IPS-18c (cell line): Measurements from ENCODE around the gene FANCB.

Source experiments
- H3K4me3 ChIP-seq: 2 replicates; pipeline ENCODE4 v1.7.0; 2013; ENCODE audit warnings: low read depth, mild to moderate bottlenecking, low read length, moderate library complexity; ENCODE audit not compliant: insufficient read depth
- H3K9me3 ChIP-seq: one replicate; pipeline ENCODE4 v1.6.1; 2013; ENCODE audit warnings: mild to moderate bottlenecking, low read length, moderate library complexity; ENCODE audit not compliant: control insufficient read depth, insufficient read depth

Gene FANCB

DNA sequence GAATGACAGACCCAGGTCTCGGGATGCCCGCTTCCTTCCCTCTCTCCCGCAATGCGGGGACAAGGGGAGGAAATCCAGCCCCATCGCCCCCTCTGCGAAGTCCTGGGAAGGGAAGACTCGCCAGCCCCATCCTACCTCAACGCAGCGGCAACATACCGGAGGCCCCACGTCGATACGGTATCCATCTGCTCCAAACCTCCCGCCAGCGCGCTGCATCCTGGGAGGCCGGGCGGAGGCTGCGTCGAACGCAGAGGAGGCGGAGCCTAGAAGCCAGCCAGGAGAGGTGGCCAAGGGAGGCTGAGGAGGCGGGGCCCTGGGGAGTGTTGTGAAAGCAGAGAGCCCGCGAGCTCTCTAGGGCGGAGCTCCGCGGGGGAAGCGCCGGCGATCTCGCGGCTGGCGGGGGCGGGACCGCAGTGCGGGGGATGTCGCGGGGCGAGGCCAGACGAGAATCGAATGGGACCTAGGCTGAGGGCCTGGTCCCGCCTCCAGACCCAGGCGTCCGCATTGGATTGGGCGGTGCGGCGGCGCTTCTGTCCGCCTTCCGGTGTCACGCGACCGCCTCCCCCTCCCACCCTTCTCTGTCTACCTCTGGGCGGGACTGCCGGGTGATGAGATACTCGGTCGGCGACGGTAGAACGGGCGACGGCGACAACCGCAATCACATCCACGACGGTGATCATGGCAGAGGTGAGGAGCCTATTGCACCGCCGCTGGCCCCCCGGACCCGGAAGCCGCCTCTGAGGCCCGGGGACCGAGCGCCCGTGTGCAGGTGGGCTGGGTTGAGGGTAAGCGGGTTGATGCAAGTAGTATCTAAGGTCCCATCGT is at the start of gene FANCB, which contains the start of gene MOSPD2:
Gene FANCB (minus strand): TSS at position 219 of the 825 bp plus-strand sequence. CDS start 7,559 bp downstream, outside the sequence.
Gene MOSPD2 (plus strand): TSS at position 571 of the 825 bp plus-strand sequence. CDS start 108 bp downstream, at position 679.
- Histone ChIP-seq H3K4me3 (peak within 1 kb of the TSS; percentile 63), H3K9me3 (no peaks in the 10 kb centered on the region)

DNA sequence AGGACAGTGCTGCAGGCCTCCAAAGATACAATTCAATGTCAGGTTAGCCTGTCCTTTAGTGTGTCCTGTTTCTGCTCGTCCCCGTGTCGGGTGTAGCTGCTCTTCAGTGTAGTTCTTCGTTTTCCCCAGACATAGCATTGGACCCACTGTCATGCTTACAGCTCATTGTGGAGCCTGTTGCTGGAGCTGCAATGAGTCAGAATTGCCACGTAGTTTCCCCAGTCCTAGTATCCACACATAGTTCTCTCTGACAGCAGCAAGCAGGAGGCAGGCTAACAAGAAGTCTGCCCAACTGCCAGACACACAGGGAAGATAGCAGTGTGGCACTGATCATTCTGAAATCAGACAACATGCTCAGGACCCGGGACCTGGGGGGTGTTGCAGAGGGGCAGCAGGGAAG is 49.6 kb upstream of the FANCB start:
- H3K4me3 ChIP-seq: no peak overlapping the region
- H3K9me3 ChIP-seq: no peaks in the 10 kb centered on the region

DNA sequence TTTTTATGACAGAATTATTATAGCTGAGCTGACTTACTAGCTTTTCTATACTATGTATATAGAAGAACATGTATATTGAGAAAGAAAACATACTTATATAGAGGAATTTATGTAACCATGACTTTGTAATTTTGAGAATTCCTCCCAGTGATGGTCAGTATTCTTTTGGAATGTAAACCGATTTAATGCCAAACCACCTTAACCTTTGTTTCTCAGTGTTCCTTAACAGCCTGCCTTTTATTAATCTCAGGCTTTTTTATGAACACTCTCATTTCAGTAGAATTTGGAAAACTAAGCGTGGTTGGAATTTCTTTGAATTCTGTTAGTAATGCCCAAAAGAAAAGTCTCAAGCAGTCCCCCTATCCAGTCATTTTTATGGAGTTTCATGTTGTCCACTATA is 47.3 kb upstream of the FANCB start:
- peaks cover 3% of the 10 kb centered on the region for H3K9me3 ChIP-seq

DNA sequence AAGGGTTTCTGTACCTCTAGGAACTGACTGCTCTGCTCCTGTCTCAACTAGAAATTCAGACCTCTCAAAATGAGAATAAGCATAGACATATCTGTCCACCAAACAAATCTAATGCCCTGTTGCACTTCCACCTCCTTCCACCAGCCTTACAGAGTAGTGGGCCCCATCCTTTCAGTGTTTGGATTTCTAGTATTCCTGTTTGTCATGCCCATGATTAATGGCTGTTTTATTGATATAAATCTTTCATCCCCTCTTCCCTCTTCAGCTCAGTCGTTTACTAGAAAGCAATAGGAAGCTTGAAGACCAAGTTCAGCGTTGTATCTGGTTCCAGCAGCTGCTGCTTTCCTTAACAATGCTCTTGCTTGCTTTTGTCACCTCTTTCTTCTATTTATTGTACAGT is 46.5 kb upstream of the FANCB start:
- Histone ChIP-seq H3K9me3 (peaks cover 3% of the 10 kb centered on the region), H3K4me3 (no peak overlapping the region)

More for the DNA sequence above, 47.3 kb upstream of the FANCB start:
- H3K4me3 ChIP-seq: no peak overlapping the region

DNA sequence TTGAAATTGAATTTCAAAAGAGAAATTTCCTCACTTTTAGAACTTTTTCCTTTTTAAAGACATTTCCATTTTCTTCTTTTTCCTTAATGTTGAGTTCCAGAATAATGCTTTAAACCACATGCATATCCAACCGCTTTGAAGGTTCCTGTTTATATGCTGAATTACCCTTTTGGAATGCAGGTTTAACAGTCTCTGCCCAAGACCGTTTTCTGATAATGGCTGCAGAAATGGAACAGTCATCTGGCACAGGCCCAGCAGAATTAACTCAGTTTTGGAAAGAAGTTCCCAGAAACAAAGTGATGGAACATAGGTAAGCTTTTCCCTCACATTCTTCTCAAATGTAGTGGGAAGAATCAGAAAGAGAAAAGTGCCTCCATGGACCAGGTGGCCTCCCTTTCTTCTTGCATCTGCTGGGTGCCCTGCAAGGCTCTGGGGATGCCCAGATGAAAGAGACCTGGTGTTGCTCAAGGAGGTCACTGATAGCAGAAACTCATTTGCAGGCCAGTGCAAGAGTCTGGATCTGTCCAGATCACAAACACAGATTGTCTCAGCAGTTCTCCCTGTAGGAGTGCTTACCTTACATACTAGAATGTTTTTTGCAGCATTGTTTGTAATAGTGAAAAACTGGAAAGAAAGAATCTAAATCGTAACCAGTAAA is 43.3 kb upstream of the FANCB start:
- Histone ChIP-seq H3K4me3 (no peak overlapping the region), H3K9me3 (peaks cover 3% of the 10 kb centered on the region)

DNA sequence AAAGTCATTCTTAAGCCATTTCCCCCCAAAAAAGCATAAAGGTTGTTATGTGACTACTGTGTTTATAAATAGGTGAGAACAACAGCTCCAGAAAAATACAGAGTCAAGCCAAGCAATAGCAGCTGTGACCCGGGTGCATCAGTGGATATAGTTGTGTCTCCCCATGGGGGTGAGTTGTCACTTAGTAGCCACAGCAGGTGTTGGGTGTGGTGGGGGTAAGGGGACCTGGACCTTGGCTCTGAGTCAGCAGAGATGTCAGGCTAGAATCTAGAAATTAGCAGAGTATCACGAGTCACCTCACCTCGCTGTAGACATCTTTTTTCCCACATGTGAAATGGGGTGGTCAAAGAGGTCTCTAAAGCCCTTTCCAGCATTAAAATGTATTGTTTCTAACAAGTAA is 42.7 kb upstream of the FANCB start:
- Histone ChIP-seq H3K4me3 (no peak overlapping the region), H3K9me3 (peaks cover 3% of the 10 kb centered on the region)

DNA sequence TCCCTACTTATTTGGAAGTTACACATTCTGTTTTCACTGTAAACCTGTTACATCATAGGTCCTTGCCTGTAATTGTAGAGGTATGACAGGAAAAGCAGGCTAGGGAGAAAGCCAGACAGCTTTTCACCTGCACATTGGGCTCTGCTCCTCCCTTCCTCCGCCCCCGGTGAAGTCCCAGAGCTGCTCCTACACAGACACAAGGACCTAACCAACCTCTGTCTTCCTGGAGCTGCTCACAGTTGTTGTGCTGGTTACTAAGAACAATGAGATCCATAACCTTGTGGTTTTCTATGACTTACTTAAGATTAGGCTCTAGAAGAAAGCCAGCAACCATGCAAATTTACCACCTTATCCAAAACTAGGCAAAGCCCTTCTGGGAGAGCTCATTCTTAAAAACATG is 40.4 kb upstream of the FANCB start:
- H3K4me3 ChIP-seq: no peak overlapping the region

DNA sequence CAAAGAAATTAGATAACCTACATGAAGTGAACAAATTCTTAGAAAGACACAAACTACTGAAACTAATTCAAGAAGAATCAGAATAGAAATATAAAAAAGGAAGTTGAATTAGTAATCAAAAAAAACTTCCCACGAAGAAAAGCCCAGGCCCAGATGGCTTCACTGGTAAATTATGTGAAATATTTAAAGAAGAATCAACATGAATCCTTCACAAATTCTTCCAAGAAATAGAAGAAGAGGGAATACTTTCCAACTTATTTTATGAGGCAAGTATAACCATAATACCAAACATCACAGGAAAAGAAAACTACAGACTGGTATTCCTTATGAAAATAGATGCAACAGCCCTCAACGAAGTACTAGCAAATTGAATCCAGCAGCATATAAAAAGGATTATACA is 31.0 kb upstream of the FANCB start:
- Histone ChIP-seq H3K4me3 (no peak overlapping the region), H3K9me3 (peaks cover 3% of the 10 kb centered on the region)

More for the DNA sequence above, 40.4 kb upstream of the FANCB start:
- H3K9me3 ChIP-seq: peaks cover 3% of the 10 kb centered on the region

DNA sequence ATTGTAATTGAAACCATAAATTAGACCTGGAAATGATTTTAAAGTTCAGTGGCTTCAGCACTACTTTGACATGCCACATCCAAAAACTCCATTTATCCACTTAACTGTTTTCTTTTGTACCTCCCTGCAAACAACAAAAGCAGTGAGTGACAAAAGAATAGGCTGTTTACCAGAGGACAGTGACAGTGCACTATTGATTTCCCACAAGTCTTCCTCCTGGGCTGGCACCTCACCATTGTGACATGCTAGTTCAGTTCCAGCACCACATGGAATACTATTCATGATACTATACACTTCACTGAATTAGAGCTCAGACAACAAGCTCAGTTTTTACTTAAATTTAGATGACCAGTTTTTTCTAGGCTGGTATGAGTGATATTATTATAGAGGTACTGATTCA is 29.7 kb upstream of the FANCB start:
- Histone ChIP-seq H3K4me3 (no peak overlapping the region), H3K9me3 (peaks cover 3% of the 10 kb centered on the region)

DNA sequence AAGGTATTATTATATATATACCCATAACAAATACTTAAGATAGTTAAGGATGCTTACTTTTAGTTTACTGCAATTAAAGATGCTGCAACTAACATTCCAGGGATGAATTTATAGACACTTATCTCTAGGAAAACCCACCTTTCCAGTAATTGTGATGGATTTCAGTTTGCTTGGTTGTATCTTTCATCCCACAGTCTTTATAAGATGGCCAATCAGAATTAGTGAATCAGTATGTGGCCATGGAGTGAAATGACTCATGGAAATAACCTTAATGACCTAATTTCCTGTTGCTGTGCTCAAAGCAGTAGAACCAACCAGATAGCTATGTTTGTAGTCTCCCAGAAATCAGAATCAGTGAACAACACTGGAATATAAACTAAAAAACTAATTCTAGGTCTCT is 26.7 kb upstream of the FANCB start:
- Histone ChIP-seq H3K4me3 (no peak overlapping the region), H3K9me3 (peaks cover 3% of the 10 kb centered on the region)

DNA sequence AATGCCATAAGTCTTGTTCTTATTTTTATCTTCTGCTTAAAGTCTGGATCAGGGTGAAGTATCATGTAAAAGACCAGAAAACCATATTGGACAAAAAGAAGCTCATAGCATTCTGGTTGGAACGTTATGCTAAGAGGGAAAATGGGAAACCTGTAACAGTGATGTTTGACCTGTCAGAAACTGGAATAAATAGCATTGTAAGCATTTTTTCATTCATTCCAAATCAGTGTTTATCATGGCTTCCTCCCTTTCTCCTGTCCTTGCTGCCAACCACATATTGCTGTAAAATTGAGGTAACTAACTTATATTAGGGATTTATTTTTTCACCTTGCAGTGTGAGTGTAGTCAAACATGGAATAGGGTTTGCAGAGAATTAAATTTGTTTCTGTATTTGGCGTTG is 24.2 kb upstream of the FANCB start:
- H3K4me3 ChIP-seq: no peak overlapping the region
- H3K9me3 ChIP-seq: peaks cover 3% of the 10 kb centered on the region

DNA sequence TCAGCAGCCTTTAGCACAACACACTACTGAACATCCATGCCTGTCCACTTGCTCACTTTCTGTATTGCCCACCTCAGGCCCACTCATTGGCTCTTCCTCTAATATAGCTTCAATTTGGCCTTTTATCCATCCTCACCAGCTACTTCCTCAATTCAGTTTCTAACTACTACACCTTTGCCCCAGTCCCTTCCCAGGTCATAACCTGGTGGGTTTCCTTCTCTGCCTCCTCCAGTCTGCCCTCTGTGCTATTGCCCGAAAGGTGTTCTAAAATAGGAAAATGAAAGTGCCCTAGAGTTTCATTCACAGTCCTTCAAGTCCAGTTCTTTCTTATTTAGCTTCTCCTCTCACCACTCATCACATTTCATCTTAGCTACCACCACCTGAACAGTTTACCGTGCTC is 23.4 kb upstream of the FANCB start:
- no peak overlapping the region for H3K4me3 ChIP-seq
- peaks cover 2% of the 10 kb centered on the region for H3K9me3 ChIP-seq

DNA sequence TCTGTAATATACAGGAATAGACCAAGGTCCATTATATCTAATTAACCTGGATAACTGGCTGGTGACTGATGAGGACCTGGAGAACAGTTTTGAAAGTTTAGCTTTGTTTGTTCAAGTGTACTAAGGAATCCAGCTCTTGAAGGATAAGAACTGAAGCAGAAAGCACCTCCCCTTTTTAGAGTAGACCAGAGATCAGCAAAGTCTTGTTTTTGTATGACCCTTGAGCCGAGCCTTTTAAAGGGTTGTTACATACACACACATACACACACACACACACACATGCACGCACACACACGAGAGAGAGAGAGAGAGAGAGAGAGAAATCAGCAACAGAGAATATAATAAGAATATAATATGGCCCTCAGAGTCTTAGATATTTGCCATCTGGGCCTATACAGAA is 13.4 kb upstream of the FANCB start:
- no peak overlapping the region for H3K4me3 ChIP-seq
- H3K9me3 ChIP-seq: no peaks in the 10 kb centered on the region

DNA sequence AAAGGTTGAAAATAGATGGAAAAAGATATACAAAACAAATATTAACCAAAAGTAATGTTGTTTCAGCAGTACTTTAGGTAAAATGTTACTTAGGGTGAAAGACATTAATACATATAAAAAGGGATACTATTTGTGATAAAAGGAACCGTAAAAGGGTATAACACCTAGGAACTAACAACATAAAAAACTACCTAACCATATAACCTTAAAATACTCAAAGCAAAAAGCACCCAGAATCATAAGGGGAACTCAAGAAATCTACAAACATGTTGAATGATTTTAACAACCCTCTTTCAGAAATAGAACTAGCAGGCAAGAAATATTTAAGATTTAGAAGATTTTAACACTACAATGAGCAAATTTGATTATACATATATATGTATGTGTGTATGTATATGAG is 11.8 kb upstream of the FANCB start:
- Histone ChIP-seq H3K9me3 (no peaks in the 10 kb centered on the region), H3K4me3 (no peak overlapping the region)

DNA sequence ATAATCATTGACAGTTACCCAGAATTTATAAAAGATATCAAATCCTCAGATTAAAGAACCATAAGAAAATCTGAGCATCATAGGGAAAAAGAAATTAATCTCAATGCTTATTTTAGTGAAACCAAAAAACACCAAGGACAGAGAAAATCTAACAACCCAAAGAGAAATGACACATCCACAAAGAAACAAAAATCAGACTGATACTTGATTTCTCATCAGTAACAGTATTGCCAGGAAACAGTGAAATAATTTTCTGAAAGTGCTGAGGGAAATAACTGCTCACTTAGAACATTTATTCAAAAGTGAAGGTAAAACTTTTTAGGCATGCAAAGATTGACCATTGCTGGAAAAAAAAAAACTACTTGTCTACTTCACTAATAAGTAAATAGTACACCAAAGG is 11.0 kb upstream of the FANCB start:
- no peak overlapping the region for H3K4me3 ChIP-seq

DNA sequence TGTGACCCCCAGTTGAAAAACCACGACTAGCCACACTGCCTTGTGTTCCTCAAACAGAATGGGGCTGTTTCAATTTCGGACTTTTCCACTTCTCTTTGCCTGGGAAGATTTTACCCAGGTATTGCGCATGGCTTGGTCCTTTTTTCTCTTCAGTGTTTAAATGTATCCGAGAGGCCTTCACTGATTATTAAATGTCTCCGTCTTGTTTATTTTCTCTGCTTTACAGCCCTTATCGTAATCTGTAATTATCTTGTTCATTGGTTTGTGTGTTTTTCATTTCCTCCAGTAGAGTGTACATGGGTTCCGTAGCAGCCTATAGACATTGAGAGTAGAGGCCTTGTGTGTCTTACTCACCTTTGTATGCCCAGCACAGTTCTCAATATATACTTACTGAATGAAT is 2.8 kb upstream of the FANCB start:
- no peaks in the 10 kb centered on the region for H3K9me3 ChIP-seq
- no peak overlapping the region for H3K4me3 ChIP-seq

More for the DNA sequence above, 11.0 kb upstream of the FANCB start:
- no peaks in the 10 kb centered on the region for H3K9me3 ChIP-seq

DNA sequence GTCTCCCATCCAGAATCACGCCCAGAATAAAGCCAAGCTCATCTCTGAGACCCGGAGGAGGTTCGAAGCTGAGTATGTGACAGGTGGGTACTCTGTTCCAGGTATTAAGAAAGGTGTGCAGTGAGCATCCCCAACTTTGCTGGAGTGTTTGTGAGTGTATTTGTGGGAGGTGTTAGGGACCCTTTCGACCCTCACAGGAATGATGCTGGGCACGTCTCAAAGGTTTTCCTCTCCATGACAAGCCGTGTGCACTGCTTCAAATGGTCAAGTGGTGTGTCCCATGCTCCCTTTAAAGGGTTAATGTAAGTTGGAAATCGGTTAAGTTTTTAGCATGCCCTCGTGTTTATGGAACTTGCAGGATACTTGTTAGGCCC is 794 bp upstream of the FANCB start:
- H3K4me3 ChIP-seq: peak overlapping the region; percentile 63

DNA sequence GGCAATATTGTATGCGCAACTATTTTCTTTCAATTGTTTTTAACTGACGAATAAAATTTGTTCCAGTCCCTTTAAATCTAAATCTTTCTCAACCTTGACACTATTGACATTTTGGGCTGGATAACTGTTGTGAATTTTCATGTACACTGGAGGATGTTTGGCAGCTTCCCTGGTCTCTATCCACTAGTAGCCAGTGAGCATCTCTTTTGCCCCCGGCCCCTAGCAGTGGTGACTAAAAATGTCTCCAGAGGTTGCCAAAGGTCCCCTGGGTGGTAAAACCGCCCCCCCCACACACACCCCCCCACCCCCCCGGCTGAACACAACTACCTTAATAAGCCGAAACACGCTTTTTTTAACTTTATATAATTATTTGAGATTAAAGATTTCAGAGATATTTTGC is 514 bp downstream of the FANCB start:
- Histone ChIP-seq H3K9me3 (no peaks in the 10 kb centered on the region), H3K4me3 (peak overlapping the region; percentile 55)

More for the DNA sequence above, 794 bp upstream of the FANCB start:
- H3K9me3 ChIP-seq: no peaks in the 10 kb centered on the region
